Activated B cell treated with CpG ODN at 0.5 μM for 24 hours (primary cell): ENCODE results near the gene SERPING1. TPM values are rescaled to one million over a fixed set of nuclear protein-coding genes. Genes with fewer than 3 reads are reported as not detected.

Experiments
- ATAC-seq: fragments of 200-7000 bp; cut with Tn5 transposase; one replicate; pipeline ENCODE4 v1.10.0; 2021; ENCODE audit warnings: low read depth, mild to moderate bottlenecking, moderate library complexity
- CTCF ChIA-PET: fragments of 350-600 bp; sonication (Branson Sonifier 250); formaldehyde crosslinking; loops from one replicate; lab custom pipeline; 2021; ENCODE audit warnings: antibody characterized with exemption; lab: Charles Lee
- POLR2A ChIA-PET: fragments of 350-600 bp; sonication (Branson Sonifier 250); formaldehyde crosslinking; loops from one replicate; lab custom pipeline; 2021; ENCODE audit warnings: antibody characterized with exemption; lab: Charles Lee
- DNase-seq: peaks from one replicate; pipeline ENCODE4 v3.0.0; 2022
- H3K27ac Mint-ChIP-seq: one replicate; pipeline ENCODE4 v1.8.0; 2020; ENCODE audit warnings: mixed read lengths
- H3K27me3 Mint-ChIP-seq: one replicate; pipeline ENCODE4 v1.8.0; 2021; ENCODE audit warnings: mixed read lengths
- H3K36me3 Mint-ChIP-seq: one replicate; pipeline ENCODE4 v1.8.0; 2021; ENCODE audit warnings: low read depth, mixed read lengths
- H3K4me1 Mint-ChIP-seq: one replicate; pipeline ENCODE4 v1.8.0; 2021; ENCODE audit warnings: mixed read lengths
- H3K4me3 Mint-ChIP-seq: one replicate; pipeline ENCODE4 v1.8.0; 2020; ENCODE audit warnings: mild to moderate bottlenecking, mixed read lengths
- H3K9me3 Mint-ChIP-seq: one replicate; pipeline ENCODE4 v1.8.0; 2020; ENCODE audit warnings: mixed read lengths
- intact Hi-C: fragments of 100-400 bp; cut with micrococcal nuclease; formaldehyde crosslinking; loops from one replicate; pipeline ENCODE4 v1.15.1; 2024
- total RNA-seq: library from RNA; stranded (reverse); gene quantifications from 2 replicates; pipeline ENCODE4 v1.2.3, GENCODE V29; 2022
- TF ChIP-seq, protein P1 (sequence below): fragments of 200-600 bp; IDR thresholded peaks from one replicate; pipeline ENCODE4 v1.8.0; 2022; ENCODE audit warnings: antibody characterized with exemption, mild to moderate bottlenecking

The SERPING1 gene
- total RNA-seq, 1 donor from 2014 or later, result not detected

DNA sequence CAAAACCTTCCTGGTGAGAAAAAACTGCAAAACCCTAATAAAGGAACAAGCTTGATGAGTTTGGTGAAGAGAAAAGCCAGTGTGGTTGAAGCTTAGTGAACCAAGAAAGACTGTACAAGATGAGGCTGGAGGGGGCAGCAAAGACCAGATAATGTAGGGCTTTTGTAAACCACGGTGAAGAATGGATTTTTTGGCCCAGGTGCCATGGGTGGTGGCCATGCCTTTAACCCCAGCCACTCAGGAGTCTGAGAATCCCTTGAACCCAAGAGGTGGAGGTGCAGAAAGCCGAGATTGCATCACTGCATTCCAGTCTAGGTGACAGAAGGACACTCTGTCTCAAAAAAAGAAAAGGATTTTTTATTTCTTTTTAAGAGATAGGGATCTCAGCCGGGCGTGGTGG, 65.4 kb downstream of the SERPING1 start:
- ChIA-PET POLR2A (no interaction called here), CTCF (interaction anchor here (0.7 to 1.3 kb wide), 2 partner anchors 15 to 849 kb away, joined by 3 read pairs; no protein-coding TSS in a partner anchor)
- Mint-ChIP-seq H3K27me3 (no peaks in the 10 kb centered on the region), H3K4me1 (peaks cover 32% of the 10 kb centered on the region), H3K4me3 (no peak overlapping the region), H3K27ac (no peak overlapping the region), H3K36me3 (peaks cover 48% of the 10 kb centered on the region), H3K9me3 (no peaks in the 10 kb centered on the region)
- DNase-seq (no peak), ATAC-seq (no peak)
- TF ChIP-seq, protein P1, sequence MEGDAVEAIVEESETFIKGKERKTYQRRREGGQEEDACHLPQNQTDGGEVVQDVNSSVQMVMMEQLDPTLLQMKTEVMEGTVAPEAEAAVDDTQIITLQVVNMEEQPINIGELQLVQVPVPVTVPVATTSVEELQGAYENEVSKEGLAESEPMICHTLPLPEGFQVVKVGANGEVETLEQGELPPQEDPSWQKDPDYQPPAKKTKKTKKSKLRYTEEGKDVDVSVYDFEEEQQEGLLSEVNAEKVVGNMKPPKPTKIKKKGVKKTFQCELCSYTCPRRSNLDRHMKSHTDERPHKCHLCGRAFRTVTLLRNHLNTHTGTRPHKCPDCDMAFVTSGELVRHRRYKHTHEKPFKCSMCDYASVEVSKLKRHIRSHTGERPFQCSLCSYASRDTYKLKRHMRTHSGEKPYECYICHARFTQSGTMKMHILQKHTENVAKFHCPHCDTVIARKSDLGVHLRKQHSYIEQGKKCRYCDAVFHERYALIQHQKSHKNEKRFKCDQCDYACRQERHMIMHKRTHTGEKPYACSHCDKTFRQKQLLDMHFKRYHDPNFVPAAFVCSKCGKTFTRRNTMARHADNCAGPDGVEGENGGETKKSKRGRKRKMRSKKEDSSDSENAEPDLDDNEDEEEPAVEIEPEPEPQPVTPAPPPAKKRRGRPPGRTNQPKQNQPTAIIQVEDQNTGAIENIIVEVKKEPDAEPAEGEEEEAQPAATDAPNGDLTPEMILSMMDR, result no peak
- intact Hi-C loops, result loop anchor here (10.0 kb wide), 1 partner anchor 1892 kb away; no protein-coding TSS in a partner anchor

DNA sequence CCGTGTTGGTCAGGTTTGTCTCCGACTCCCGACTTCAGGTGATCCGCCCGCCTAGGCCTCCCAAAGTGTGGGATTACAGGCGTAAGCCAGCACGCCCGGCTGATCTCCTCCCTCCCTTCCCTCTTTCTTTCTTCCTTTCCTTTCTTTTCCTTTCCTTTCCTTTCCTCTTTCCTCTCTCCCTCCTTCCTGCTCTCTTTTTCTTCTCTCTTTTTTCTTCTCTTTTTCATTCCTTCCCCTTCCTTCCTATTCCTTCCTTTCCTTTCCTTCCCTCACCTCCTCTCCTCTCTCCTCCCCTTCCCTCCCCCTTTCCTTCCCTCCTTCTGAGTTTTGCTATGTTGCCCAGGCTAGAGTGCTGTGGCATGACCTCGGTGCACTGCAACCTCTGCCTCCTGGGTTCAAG, 66.5 kb downstream of the SERPING1 start:
- peaks cover 46% of the 10 kb centered on the region for H3K36me3 Mint-ChIP-seq
- DNase-seq, result no peak
- no peaks in the 10 kb centered on the region for H3K9me3 Mint-ChIP-seq
- TF ChIP-seq, protein P1, result no peak
- intact Hi-C loops, result loop anchor here (10.0 kb wide), 1 partner anchor 1891 kb away; no protein-coding TSS in a partner anchor
- H3K4me3 Mint-ChIP-seq, result no peak overlapping the region
- ChIA-PET POLR2A (no interaction called here), CTCF (interaction anchor here (1.3 kb wide), 1 partner anchor 137 kb away, joined by 3 read pairs; no protein-coding TSS in a partner anchor)
- H3K27me3 Mint-ChIP-seq, result no peaks in the 10 kb centered on the region
- no peak overlapping the region for H3K27ac Mint-ChIP-seq
- peaks cover 30% of the 10 kb centered on the region for H3K4me1 Mint-ChIP-seq
- no peak for ATAC-seq

Other genes with a start within 250 kb of the SERPING1 start
- not detected in 2 replicates for gene PRG3, start 216.5 kb upstream of the SERPING1 start, total RNA-seq
- gene PRG2, start 207.0 kb upstream of the SERPING1 start, total RNA-seq, result 0.76 and 1.1 TPM in 2 replicates
- 213 and 237 TPM in 2 replicates for gene SLC43A3, start 170.6 kb upstream of the SERPING1 start, total RNA-seq
- 0.13 and 0.24 TPM in 2 replicates for gene RTN4RL2, start 137.2 kb upstream of the SERPING1 start, total RNA-seq
- gene SLC43A1, start 82.0 kb upstream of the SERPING1 start, total RNA-seq, result 11.1 and 12.8 TPM in 2 replicates
- gene TIMM10, start 66.9 kb upstream of the SERPING1 start, total RNA-seq, result 100 and 108 TPM in 2 replicates
- not detected in 2 replicates for gene SMTNL1, start 60.1 kb upstream of the SERPING1 start, total RNA-seq
- 63.4 and 69.2 TPM in 2 replicates for gene UBE2L6, start 30.0 kb upstream of the SERPING1 start, total RNA-seq
- gene YPEL4, start 52.2 kb downstream of the SERPING1 start, total RNA-seq, result not detected in 2 replicates
- 20.4 and 20.9 TPM in 2 replicates for gene CLP1, start 60.1 kb downstream of the SERPING1 start, total RNA-seq
- gene ZDHHC5, start 70.4 kb downstream of the SERPING1 start, total RNA-seq, result 50.9 and 60.7 TPM in 2 replicates
- gene MED19, start 114.5 kb downstream of the SERPING1 start, total RNA-seq, result 14.6 and 14.8 TPM in 2 replicates
- 53.2 and 53.3 TPM in 2 replicates for gene TMX2, start 114.9 kb downstream of the SERPING1 start, total RNA-seq
- 210 and 224 TPM in 2 replicates for gene SELENOH, start 143.8 kb downstream of the SERPING1 start, total RNA-seq
- not detected in 2 replicates for gene BTBD18, start 154.1 kb downstream of the SERPING1 start, total RNA-seq
- 34.2 and 42.3 TPM in 2 replicates for gene CTNND1, start 164.1 kb downstream of the SERPING1 start, total RNA-seq